Measurements from ENCODE around the gene GADD45B. TPM values are rescaled to one million over a fixed set of nuclear protein-coding genes. Genes with fewer than 3 reads are reported as not detected.
A peak's percentile ranks its signal among the peaks of the same experiment; 100 is the strongest.

The GADD45B gene
- total RNA-seq, 1 experiment from 2014 or later, result 23.8 TPM

DNA sequence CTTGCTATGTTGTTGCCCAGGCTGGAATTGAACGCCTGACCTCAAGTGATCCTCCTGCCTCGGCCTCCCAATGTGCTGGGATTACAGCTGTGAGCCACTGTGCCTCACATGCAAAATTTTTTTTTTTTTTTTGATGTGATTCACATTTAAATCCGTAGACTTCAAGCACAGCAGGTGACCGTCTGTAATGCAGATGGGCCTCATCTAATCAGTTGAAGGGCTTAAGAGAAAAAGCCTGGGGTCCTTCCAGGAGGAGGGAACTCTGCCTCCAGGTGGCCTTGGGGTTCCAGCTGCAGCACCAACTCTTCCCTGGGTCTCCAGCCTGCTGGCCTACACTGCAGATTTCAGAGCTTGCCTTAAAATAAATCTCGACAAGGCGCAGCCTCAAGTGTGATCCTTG, 43.6 kb downstream of the GADD45B start:
- ChIA-PET POLR2A (no interaction called here), CTCF (no interaction called here)
- no peak for TF ChIP-seq CTCF (IDR thresholded peaks at IDR 0.05; ENCODE audit: insufficient read depth in 1 of 2, low read depth in 1 of 2, low read length in 1 of 2, severe bottlenecking in 1 of 2, unreplicated experiment in 1 of 2)
- no peaks in the 10 kb centered on the region for H3K4me1 Mint-ChIP-seq (ENCODE audit: low read depth, unreplicated experiment)
- no peak overlapping the region for H3K27ac Mint-ChIP-seq (ENCODE audit: unreplicated experiment)
- no peak overlapping the region for H3K4me3 Mint-ChIP-seq (ENCODE audit: unreplicated experiment)
- H3K4me1 ChIP-seq, result peaks cover 13% of the 10 kb centered on the region
- no peaks in the 10 kb centered on the region for H3K27me3 Mint-ChIP-seq (ENCODE audit: insufficient read depth, unreplicated experiment)
- no peaks in the 10 kb centered on the region for H3K36me3 Mint-ChIP-seq (ENCODE audit: insufficient read depth, unreplicated experiment)
- no peak overlapping the region for H3K4me3 ChIP-seq (ENCODE audit: low read depth, low read length)
- no peaks in the 10 kb centered on the region for H3K9me3 ChIP-seq
- no peaks in the 10 kb centered on the region for H3K36me3 ChIP-seq (ENCODE audit: control insufficient read depth, insufficient read depth, low read length)
- H3K9me3 Mint-ChIP-seq (ENCODE audit: unreplicated experiment), result peaks cover 8% of the 10 kb centered on the region
- H3K27me3 ChIP-seq (replicated peaks; ENCODE audit: control insufficient read depth, insufficient read depth, low read length), result no peaks in the 10 kb centered on the region
- no TSS peak for BruUV-seq (replicated peaks)
- no peak for DNase-seq
- intact Hi-C loops (cut with micrococcal nuclease; ENCODE audit: unreplicated experiment), result no loop called here

GRCh38 chr19:2523630-2524311, 47.8 kb downstream of the GADD45B start:
- CTCF ChIA-PET, result no interaction called here
- TF ChIP-seq CTCF (IDR thresholded peaks at IDR 0.05; ENCODE audit: insufficient read depth in 1 of 2, low read depth in 1 of 2, low read length in 1 of 2, severe bottlenecking in 1 of 2, unreplicated experiment in 1 of 2), result peak in 1 of 2 experiments; percentile 19
- POLR2A ChIA-PET, result interaction anchor here (1.5 kb wide), 1 partner anchor 48 kb away, joined by 4 read pairs; the partner anchor contains the start of gene GADD45B
- Mint-ChIP-seq H3K36me3 (ENCODE audit: insufficient read depth, unreplicated experiment) (no peaks in the 10 kb centered on the region), H3K9me3 (ENCODE audit: unreplicated experiment) (no peaks in the 10 kb centered on the region), H3K4me3 (ENCODE audit: unreplicated experiment) (no peak overlapping the region), H3K27me3 (ENCODE audit: insufficient read depth, unreplicated experiment) (no peaks in the 10 kb centered on the region), H3K27ac (ENCODE audit: unreplicated experiment) (no peak overlapping the region), H3K4me1 (ENCODE audit: low read depth, unreplicated experiment) (no peaks in the 10 kb centered on the region)
- no peaks in the 10 kb centered on the region for H3K9me3 ChIP-seq
- no peak overlapping the region for H3K4me3 ChIP-seq (ENCODE audit: low read depth, low read length)
- H3K4me1 ChIP-seq, result peaks cover 30% of the 10 kb centered on the region
- no peaks in the 10 kb centered on the region for H3K36me3 ChIP-seq (ENCODE audit: control insufficient read depth, insufficient read depth, low read length)
- intact Hi-C loops (cut with micrococcal nuclease; ENCODE audit: unreplicated experiment), result no loop called here
- DNase-seq, result no peak
- H3K27me3 ChIP-seq (replicated peaks; ENCODE audit: control insufficient read depth, insufficient read depth, low read length), result no peaks in the 10 kb centered on the region
- no TSS peak for BruUV-seq (replicated peaks)

DNA sequence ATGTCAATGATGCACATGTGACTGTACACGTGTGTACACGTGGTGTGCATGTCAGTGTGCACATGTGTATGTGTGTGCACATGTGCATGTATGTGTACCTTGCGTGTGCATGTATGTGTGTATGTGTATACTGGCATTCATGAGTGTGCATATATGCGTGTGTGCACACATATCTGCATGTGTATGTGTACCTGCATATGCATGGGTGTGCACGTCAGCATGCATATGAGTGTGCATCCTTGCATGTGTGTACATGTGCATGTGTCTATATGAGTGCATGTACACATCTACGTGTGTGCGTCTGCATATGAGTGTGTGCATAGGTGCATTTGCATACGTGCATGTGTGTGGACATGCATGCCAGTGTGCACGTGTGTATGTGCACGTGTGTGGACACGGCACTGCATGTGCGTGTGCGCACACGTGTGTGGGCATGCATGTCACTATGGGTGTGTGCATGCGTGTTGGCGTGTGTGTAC, 48.5 kb downstream of the GADD45B start:
- no peak overlapping the region for H3K4me3 ChIP-seq (ENCODE audit: low read depth, low read length)
- ChIA-PET POLR2A (interaction anchor here (1.0 to 1.4 kb wide), 2 partner anchors 19 to 48 kb away, joined by 4 to 17 read pairs; partner anchors contain the start of gene GADD45B), CTCF (no interaction called here)
- Mint-ChIP-seq H3K4me1 (ENCODE audit: low read depth, unreplicated experiment) (no peaks in the 10 kb centered on the region), H3K27me3 (ENCODE audit: insufficient read depth, unreplicated experiment) (no peaks in the 10 kb centered on the region), H3K4me3 (ENCODE audit: unreplicated experiment) (no peak overlapping the region), H3K36me3 (ENCODE audit: insufficient read depth, unreplicated experiment) (no peaks in the 10 kb centered on the region), H3K27ac (ENCODE audit: unreplicated experiment) (no peak overlapping the region), H3K9me3 (ENCODE audit: unreplicated experiment) (no peaks in the 10 kb centered on the region)
- TF ChIP-seq CTCF (IDR thresholded peaks at IDR 0.05; ENCODE audit: insufficient read depth in 1 of 2, low read depth in 1 of 2, low read length in 1 of 2, severe bottlenecking in 1 of 2, unreplicated experiment in 1 of 2), result no peak
- no peaks in the 10 kb centered on the region for H3K36me3 ChIP-seq (ENCODE audit: control insufficient read depth, insufficient read depth, low read length)
- intact Hi-C loops (cut with micrococcal nuclease; ENCODE audit: unreplicated experiment), result no loop called here
- BruUV-seq (replicated peaks), result no TSS peak
- no peak for DNase-seq
- H3K9me3 ChIP-seq, result no peaks in the 10 kb centered on the region
- no peaks in the 10 kb centered on the region for H3K27me3 ChIP-seq (replicated peaks; ENCODE audit: control insufficient read depth, insufficient read depth, low read length)
- H3K4me1 ChIP-seq, result peaks cover 37% of the 10 kb centered on the region

All from Caco-2 (cell line).